Measurements from ENCODE around the gene ZNF277.

ZNF277 gene

GRCh38 chr7:112185005-112185834, 21.3 kb upstream of the ZNF277 start:
- no peak for DNase-seq

- DNase-seq: no peak
Measured at GRCh38 chr7:112186300-112186699, 20.2 kb upstream of the ZNF277 start.

GRCh38 chr7:112188257-112188656, 18.2 kb upstream of the ZNF277 start:
- DNase-seq: no peak

DNA sequence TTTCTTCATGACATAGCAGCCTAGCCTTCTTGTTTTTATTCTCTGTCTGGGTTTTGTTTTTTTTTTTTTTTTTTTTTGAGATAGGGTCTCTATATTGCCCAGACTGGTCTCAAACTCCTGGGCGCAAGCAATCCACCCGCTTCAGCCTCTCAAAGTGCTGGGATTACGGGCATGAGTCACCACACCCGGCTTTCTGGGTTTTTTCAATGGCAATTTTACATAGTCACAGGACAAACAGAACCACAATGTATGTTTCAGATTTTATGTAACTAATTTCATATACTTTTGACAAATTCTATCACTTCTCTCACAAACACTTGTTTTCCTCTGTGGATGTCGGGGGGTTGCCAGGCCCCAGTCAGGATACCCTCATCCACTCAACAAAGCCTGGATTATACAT, 16.8 kb upstream of the ZNF277 start:
- DNase-seq: no peak

- no peak for DNase-seq
Measured at GRCh38 chr7:112190120-112190519, 16.4 kb upstream of the ZNF277 start.

GRCh38 chr7:112192236-112193154, 14.0 kb upstream of the ZNF277 start:
- no peak for DNase-seq

DNA sequence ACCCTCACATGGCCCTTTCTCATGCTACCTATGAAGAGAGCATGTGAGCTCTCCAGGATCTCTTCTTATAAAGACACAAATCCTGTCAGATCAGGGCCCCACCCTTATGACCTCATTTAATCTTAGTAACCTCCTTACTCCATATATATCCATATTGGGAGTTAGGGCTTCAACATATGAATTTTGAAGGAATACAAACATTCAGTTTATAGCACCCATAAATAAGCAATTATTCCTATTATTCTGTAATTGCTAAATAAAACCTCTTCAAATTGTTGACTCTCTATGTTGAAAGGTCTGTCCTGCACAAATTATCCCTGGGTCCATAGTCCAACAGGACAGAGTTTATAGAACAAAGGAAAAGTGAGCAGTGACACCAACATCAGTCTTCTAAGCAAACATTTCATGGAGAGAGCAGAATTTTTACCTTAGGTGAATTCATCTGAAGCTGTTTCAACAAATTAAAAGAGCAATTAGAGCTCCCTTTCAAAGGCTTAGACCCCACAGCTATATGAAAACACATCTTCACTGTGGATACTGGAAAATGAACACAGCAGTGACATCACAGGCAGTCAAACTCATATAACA, 12.5 kb upstream of the ZNF277 start:
- DNase-seq: no peak

DNA sequence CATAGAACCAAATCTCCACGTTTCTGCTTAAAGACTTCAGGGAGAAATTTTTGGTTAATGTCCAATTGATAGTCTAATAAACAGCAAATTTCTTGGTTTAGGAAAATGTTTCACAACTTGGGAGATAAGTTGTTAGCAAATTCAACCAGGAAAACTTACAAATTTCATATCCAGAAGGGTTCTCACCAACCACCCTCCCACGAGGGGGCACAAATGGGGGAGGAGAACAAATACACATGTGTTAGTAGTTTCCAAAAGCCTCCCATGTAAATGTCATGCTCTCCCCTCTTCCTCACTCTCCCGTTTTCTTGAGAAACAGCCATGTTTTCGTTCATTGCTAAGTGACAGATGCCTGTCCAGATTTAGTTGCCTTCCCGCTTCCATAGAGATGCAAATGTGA, 10.8 kb upstream of the ZNF277 start:
- no peak for DNase-seq

- DNase-seq: no peak
Measured at GRCh38 chr7:112197322-112197721, 9.2 kb upstream of the ZNF277 start.

- DNase-seq: no peak
Measured at GRCh38 chr7:112199035-112199655, 7.3 kb upstream of the ZNF277 start.

GRCh38 chr7:112199672-112200071, 6.8 kb upstream of the ZNF277 start:
- DNase-seq: no peak

- no peak for DNase-seq
Measured at GRCh38 chr7:112201411-112201810, 5.1 kb upstream of the ZNF277 start.

GRCh38 chr7:112201839-112202238, 4.7 kb upstream of the ZNF277 start:
- no peak for DNase-seq

- DNase-seq: peak; percentile 56
Measured at GRCh38 chr7:112202816-112203215, 3.7 kb upstream of the ZNF277 start.

GRCh38 chr7:112203365-112203739, 3.1 kb upstream of the ZNF277 start:
- no peak for DNase-seq

DNA sequence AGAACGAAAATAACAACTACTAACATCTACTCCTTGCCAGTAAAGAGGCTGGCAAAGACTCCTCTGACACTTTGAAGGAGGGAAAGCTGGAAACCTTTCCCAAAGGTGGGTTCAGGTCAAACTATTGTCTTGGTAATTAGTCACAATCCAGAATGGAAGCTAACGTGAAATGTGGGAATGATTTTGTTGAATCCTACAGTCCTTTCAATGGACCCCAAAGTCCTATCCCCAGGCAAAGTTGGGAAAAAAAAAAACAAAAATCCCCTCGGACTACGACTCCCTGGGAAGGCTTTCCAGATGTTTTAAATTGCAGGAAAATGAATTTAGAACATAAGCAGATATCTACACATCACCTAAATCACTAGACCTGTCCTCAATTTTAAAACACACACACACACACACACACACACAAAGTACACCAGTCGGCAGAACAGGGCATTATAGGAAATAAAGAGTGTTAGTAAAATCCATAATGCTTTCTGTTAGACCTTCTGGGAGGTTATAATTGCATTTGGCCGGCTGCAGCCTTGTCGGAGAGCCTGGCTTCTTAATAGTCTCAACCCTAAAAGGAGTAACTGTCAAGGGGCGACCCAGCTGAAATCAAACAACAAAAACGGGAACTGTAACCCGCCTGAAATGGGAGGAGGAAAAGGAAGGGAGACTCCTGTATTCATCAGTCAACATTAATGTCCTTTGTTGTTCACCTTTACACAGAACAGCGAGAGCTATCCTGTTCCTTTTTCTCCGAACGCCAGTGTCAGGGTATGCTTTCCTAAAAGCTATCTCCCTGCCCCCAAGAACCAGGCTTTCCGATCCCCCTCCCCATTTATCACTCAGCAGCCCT, 1.8 kb upstream of the ZNF277 start:
- peak; percentile 19 for DNase-seq

DNA sequence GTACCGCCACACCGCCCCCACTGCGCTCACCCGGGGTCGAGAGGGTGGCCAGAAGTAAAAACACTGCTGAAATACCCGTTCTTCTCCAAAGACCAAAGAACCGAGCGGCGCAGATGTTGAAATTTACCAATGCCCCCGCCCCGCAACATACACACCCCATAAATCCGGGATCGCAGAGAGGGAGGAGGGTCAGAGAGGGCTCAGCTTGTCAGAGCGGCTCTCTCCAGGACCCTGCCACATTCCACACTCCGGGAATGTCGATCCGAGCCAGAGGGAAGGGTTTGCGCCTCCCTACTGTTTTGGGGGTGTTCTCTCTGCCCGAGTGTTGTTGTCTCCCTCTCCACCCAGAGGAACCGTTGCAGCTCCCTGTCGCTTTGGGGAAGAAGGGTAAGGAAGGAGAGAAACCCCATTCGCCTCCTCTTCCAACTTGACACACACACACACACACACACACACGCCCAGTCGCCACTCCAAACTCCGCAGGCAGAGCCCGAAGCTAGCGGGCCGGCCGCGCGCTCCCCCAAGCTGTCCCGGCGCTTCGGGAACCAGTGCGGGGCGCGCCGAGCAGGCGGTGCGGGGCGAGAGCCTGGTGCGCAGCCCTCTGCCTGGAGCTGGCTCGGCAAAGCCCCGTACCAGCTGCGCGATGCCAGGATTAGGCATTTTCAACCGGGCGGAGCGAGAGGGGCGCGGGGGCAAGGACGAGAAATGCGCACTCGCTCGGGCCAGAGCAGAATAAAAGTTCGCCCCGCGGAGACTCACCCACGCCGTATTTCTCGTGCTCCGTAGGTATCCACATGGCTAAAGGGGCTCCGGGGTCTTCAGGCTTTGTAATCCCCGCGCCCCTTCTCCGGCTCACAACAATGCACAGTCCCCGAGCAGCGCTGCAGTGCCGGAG, 905 bp upstream of the ZNF277 start:
- peak; percentile 33 for DNase-seq

DNA sequence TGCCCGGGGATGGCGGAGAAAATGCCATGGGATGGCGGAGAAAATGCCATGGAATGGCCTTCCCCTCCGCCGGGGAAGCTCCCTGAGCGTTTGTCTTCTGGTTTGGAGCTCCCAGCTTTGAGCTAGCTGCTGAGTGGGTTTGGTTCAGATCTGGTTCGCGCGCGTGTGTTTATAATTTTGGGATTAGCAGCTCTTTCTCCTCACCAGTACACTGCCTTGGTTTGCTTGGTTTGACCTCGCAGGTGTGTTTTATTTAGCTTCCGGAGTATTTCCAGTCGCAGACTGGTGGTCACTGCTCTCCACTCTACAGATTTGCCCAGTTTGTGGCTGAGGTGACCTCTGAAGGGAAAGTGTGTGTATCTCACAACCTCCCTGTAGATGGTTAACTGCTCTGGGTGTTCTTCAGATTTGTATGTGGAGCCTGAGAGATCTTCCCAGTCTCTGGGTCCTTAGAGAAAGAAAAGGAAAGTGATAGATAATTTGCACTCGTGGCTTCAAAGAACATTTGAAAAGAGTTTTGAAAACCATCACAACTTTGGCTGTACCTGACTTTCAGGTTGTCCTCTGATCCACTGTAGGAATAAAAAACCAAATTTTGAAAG, 597 bp downstream of the ZNF277 start:
- DNase-seq: peak; percentile 28

GRCh38 chr7:112207765-112208164, 1.3 kb downstream of the ZNF277 start:
- no peak for DNase-seq

GRCh38 chr7:112211348-112211907, 4.9 kb downstream of the ZNF277 start:
- DNase-seq: no peak
